Mucosa of descending colon (tissue), 3 donors: ENCODE results near the gene SPOCK3. TPM values are rescaled to one million over a fixed set of nuclear protein-coding genes. Genes with fewer than 3 reads are reported as not detected.

Experiments
- ATAC-seq: fragments of 200-7000 bp; cut with Tn5 transposase; one replicate; pipeline ENCODE4 v1.9.1; 2020; ENCODE audit warnings: mild to moderate bottlenecking, moderate library complexity
- DNase-seq, 3 donors: peaks; one replicate each; pipeline ENCODE4 v3.0.0-alpha.2; 2020
- H3K36me3 ChIP-seq: fragments of 200-600 bp; one replicate; pipeline ENCODE4 v1.8.0; 2021; ENCODE audit warnings: low read depth, mild to moderate bottlenecking
- H3K4me1 ChIP-seq: fragments of 200-600 bp; one replicate; pipeline ENCODE4 v1.8.0; 2021; ENCODE audit warnings: low read depth, mild to moderate bottlenecking
- H3K4me3 ChIP-seq: fragments of 200-600 bp; one replicate; pipeline ENCODE4 v1.8.0; 2021; ENCODE audit warnings: mild to moderate bottlenecking
- H3K9me3 ChIP-seq: fragments of 200-600 bp; one replicate; pipeline ENCODE4 v1.8.0; 2021; ENCODE audit warnings: mild to moderate bottlenecking
- intact Hi-C, 2 donors: fragments of 100-400 bp; cut with DNase I in 1 of 2; cut with micrococcal nuclease in 1 of 2; formaldehyde crosslinking; loops; one replicate each; pipeline versions ENCODE4 v1.11.0 to v1.11.1; 2022; cut with DNase I, micrococcal nuclease
- total RNA-seq, 3 donors: library from RNA; stranded (reverse); fragmentation: NEBNext Ultra II Directional in 2 of 3; extraction: Animal tissue kit (Norgen Biotek cat#: 25700) in 2 of 3; gene quantifications; one replicate each; pipeline versions ENCODE4 v1.2.1 to v1.2.4, GENCODE V29; 2021 to 2023
- TF ChIP-seq, protein P1 (sequence below): fragments of 200-600 bp; IDR thresholded peaks from one replicate; pipeline ENCODE4 v1.8.0; 2022; ENCODE audit warnings: antibody characterized with exemption, mild to moderate bottlenecking
- donor health status: DM: no; HTN: no; CAD: no; lungs with moderate emphysema.
- donor health status: DM: no; HTN: no; CAD: no.
- donor health status: DM: no; HTN: yes; CAD: no.

SPOCK3 gene
- total RNA-seq, 3 donors from 2014 or later = 0.55 to 3.6 (median 0.55) TPM

GRCh38 chr4:167196344-167197012, 37.8 kb downstream of the SPOCK3 start:
- intact Hi-C loops = no loop called here
- ATAC-seq (no peak), DNase-seq (no peak)
- Histone ChIP-seq H3K4me1 (no peaks in the 10 kb centered on the region), H3K36me3 (no peaks in the 10 kb centered on the region), H3K4me3 (no peak overlapping the region), H3K9me3 (no peaks in the 10 kb centered on the region)
- TF ChIP-seq, protein P1, sequence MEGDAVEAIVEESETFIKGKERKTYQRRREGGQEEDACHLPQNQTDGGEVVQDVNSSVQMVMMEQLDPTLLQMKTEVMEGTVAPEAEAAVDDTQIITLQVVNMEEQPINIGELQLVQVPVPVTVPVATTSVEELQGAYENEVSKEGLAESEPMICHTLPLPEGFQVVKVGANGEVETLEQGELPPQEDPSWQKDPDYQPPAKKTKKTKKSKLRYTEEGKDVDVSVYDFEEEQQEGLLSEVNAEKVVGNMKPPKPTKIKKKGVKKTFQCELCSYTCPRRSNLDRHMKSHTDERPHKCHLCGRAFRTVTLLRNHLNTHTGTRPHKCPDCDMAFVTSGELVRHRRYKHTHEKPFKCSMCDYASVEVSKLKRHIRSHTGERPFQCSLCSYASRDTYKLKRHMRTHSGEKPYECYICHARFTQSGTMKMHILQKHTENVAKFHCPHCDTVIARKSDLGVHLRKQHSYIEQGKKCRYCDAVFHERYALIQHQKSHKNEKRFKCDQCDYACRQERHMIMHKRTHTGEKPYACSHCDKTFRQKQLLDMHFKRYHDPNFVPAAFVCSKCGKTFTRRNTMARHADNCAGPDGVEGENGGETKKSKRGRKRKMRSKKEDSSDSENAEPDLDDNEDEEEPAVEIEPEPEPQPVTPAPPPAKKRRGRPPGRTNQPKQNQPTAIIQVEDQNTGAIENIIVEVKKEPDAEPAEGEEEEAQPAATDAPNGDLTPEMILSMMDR = no peak

DNA sequence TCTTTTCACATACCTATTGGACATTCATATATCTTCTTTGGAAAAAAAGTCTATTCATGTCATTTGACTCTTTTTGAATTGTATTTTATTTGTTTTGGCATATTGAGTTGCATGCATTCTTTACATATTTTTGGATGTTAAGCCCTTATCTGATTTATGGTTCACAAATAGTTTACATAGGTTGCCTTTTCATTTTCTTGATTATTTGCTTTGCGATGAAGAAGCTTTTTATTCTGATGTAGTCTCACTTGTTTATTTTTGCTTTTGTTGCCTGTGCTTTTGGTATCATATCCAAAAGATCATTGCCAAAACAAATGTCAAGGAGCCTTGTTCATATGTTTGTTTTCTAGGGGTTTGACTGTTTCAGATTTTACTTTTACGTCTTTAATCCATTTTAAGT, 43.9 kb downstream of the SPOCK3 start:
- Histone ChIP-seq H3K36me3 (no peaks in the 10 kb centered on the region), H3K4me3 (no peak overlapping the region), H3K9me3 (no peaks in the 10 kb centered on the region), H3K4me1 (no peaks in the 10 kb centered on the region)
- intact Hi-C loops = no loop called here
- no peak for DNase-seq
- ATAC-seq = no peak
- TF ChIP-seq, protein P1 = no peak

GRCh38 chr4:167185465-167185864, 48.8 kb downstream of the SPOCK3 start:
- no peak overlapping the region for H3K4me3 ChIP-seq
- no peak for ATAC-seq
- H3K36me3 ChIP-seq = no peaks in the 10 kb centered on the region
- TF ChIP-seq, protein P1 = no peak
- DNase-seq = no peak
- no peaks in the 10 kb centered on the region for H3K4me1 ChIP-seq
- intact Hi-C loops = no loop called here
- H3K9me3 ChIP-seq = no peaks in the 10 kb centered on the region

DNA sequence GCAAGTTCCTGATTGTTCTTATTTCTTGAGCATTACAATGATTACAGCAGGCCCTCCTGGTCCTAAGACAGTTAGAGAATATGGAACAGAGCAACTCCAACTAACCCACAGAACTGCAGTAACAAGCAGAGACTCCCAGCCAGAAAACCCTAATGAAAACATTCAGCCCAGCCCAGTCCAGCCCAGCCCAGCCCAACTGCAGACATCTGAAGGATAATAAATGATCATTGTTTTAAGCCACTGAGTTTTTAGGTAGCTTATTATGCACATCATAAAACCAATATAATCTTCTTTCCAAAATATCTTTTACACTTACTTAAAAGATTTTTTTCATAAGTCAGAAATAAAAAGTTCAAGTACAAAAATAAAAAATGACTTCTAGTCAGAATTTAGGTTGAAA, 51.3 kb downstream of the SPOCK3 start:
- no peaks in the 10 kb centered on the region for H3K9me3 ChIP-seq
- no peak overlapping the region for H3K4me3 ChIP-seq
- H3K36me3 ChIP-seq = no peaks in the 10 kb centered on the region
- intact Hi-C loops = no loop called here
- ATAC-seq (no peak), DNase-seq (no peak)
- TF ChIP-seq, protein P1 = no peak
- no peaks in the 10 kb centered on the region for H3K4me1 ChIP-seq

DNA sequence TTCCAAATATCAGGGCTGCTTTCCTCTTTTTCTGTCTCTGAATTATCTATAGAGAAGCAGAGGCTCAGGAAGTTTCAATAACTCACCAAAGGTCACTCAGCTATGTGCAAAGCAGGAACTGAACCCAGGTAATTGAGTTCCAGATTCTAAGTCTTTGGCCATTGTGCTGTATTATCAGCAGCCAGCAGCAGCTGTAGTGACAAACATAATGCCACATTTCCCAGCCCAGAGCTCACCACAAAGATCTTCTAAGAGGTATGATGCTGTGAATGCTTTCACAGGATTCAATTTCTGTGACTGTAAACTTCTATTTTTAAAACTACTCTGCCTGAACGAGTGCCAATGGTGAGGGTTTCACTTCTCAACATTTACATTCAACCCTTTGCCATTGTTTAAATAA, 56.4 kb downstream of the SPOCK3 start:
- TF ChIP-seq, protein P1 = no peak
- DNase-seq = no peak
- no peak for ATAC-seq
- Histone ChIP-seq H3K4me1 (no peaks in the 10 kb centered on the region), H3K36me3 (no peaks in the 10 kb centered on the region), H3K4me3 (no peak overlapping the region), H3K9me3 (no peaks in the 10 kb centered on the region)
- intact Hi-C loops = no loop called here
